K562 (cell line): ENCODE results near the gene CYSRT1. TPM values are rescaled to one million over a fixed set of nuclear protein-coding genes. Genes with fewer than 3 reads are reported as not detected.

Experiments used
- CBX1 ChIP-seq: sonication (generic); IDR thresholded peaks from 2 replicates; pipeline ENCODE4 v1.6.1; 2016; ENCODE audit warnings: antibody characterized with exemption, low read depth, mild to moderate bottlenecking
- CGGBP1 ChIP-seq: fragments of 250-450 bp; sonication (Bioruptor Pico); IDR thresholded peaks from 2 replicates; pipeline ENCODE4 v1.9.0; 2021; ENCODE audit warnings: mild to moderate bottlenecking
- DIDO1 ChIP-seq: fragments of 450-650 bp; IDR thresholded peaks from 2 replicates; pipeline ENCODE4 v1.6.1; 2016; ENCODE audit warnings: low read depth, missing biosample characterization, missing genetic modification characterization
- E2F1 ChIP-seq: sonication (generic); formaldehyde crosslinking; IDR thresholded peaks from 2 replicates; pipeline ENCODE4 v1.8.1; 2023; ENCODE audit warnings: mild to moderate bottlenecking, missing genetic modification reagents, moderate library complexity
- FOXJ2 ChIP-seq: fragments of 200-800 bp; sonication (Bioruptor generic); IDR thresholded peaks from 2 replicates; pipeline ENCODE4 v1.6.1; 2016; ENCODE audit warnings: missing genetic modification characterization, missing compliant biosample characterization
- HMGN3 ChIP-seq: IDR thresholded peaks from 2 replicates; pipeline ENCODE4 v1.6.1; 2011; ENCODE audit warnings: borderline replicate concordance, low read depth, mild to moderate bottlenecking, mixed read lengths, low read length; ENCODE audit not compliant: insufficient read length; ENCODE audit errors: extremely low read depth
- IRF2 ChIP-seq: sonication (generic); formaldehyde crosslinking; IDR thresholded peaks from 2 replicates; pipeline ENCODE4 v1.8.1; 2022; ENCODE audit warnings: mild to moderate bottlenecking, missing genetic modification reagents
- MCM2 ChIP-seq: fragments of 450-650 bp; IDR thresholded peaks from 2 replicates; pipeline ENCODE4 v1.6.1; 2017; ENCODE audit warnings: low read depth, mild to moderate bottlenecking
- MTA1 ChIP-seq: fragments of 450-650 bp; IDR thresholded peaks from 2 replicates; pipeline ENCODE4 v1.6.1; 2017; ENCODE audit warnings: borderline replicate concordance
- POLR2G ChIP-seq: fragments of 200-400 bp; formaldehyde crosslinking; IDR thresholded peaks from 2 replicates; pipeline ENCODE4 v1.6.1; 2017; ENCODE audit warnings: low read depth, mild to moderate bottlenecking, antibody characterized with exemption, low read length, moderate library complexity
- PTBP1 ChIP-seq: fragments of 200-400 bp; formaldehyde crosslinking; IDR thresholded peaks from 2 replicates; pipeline ENCODE4 v1.6.1; 2017; ENCODE audit warnings: low read depth, low read length
- RBFOX2 ChIP-seq: fragments of 200-400 bp; formaldehyde crosslinking; IDR thresholded peaks from 2 replicates; pipeline ENCODE4 v1.6.1; 2017; ENCODE audit warnings: low read depth, mild to moderate bottlenecking, low read length, moderate library complexity
- SAP30 ChIP-seq: fragments of 200-600 bp; sonication (generic); IDR thresholded peaks from 2 replicates; pipeline ENCODE4 v1.6.1; 2012; ENCODE audit warnings: borderline replicate concordance, low read depth, mild to moderate bottlenecking, moderate library complexity, low read length, control low read depth, inconsistent platforms; ENCODE audit not compliant: insufficient read depth, poor library complexity, severe bottlenecking
- SRSF1 ChIP-seq: fragments of 200-400 bp; formaldehyde crosslinking; IDR thresholded peaks from 2 replicates; pipeline ENCODE4 v1.6.1; 2017; ENCODE audit warnings: mild to moderate bottlenecking, low read depth, low read length, moderate library complexity
- TBP ChIP-seq: optimal IDR thresholded peaks from 2 replicates; pipeline ENCODE3; 2011; ENCODE audit warnings: low read depth, low read length, improper control_type of control experiment
- XRCC4 ChIP-seq: IDR thresholded peaks from one replicate; pipeline ENCODE4 v1.6.1; 2011; ENCODE audit not compliant: insufficient read depth, insufficient read length; ENCODE audit errors: extremely low read depth
- ZBTB33 ChIP-seq: sonication (generic); formaldehyde crosslinking; IDR thresholded peaks from 2 replicates; pipeline ENCODE4 v1.8.1; 2023; ENCODE audit warnings: mild to moderate bottlenecking, missing genetic modification reagents
- ZC3H4 ChIP-seq: sonication (generic); formaldehyde crosslinking; IDR thresholded peaks from 2 replicates; pipeline ENCODE4 v1.9.0; 2021; ENCODE audit warnings: missing genetic modification reagents, borderline replicate concordance
- ZNF77 ChIP-seq: fragments of 250-450 bp; sonication (Bioruptor Pico); IDR thresholded peaks from 2 replicates; pipeline ENCODE4 v1.5.0; 2020
- polyA plus RNA-seq, 8 experiments: library from polyadenylated mRNA; depleted of rRNA in 4 of 8; stranded (reverse) in 5 of 8; unstranded in 3 of 8; fragments of >200 nt; fragmentation: Nextera tagmentation in 2 of 8; fragmentation: Illumina TruSeq in 1 of 8; extraction: Ambion mirVana in 2 of 8; extraction: Trizol in 1 of 8; gene quantifications; 2 replicates each; pipeline versions ENCODE4 v1.2.1 to v1.2.3, GENCODE V29; 2011 to 2014; ENCODE audit warnings: inconsistent platforms in 1 of 8, missing spikeins in 1 of 8
- total RNA-seq, 7 experiments: library from RNA; depleted of rRNA in 6 of 7; stranded (reverse); fragments of >200 nt in 6 of 7; fragmentation: Illumina TruSeq in 2 of 7; extraction: Trizol in 2 of 7; gene quantifications; 2 replicates each; pipeline versions ENCODE4 v1.2.1 to v1.2.3, GENCODE V29; 2011 to 2021; ENCODE audit warnings: low replicate concordance in 1 of 7

Gene CYSRT1
- total and polyA plus RNA-seq, 9 of the 15 experiments (the other 6 are each of a cell fraction or from before 2014, with no cell fraction given), result 0.04 to 1.4 (median 0.42) TPM; not detected in 3

- TF ChIP-seq RBFOX2 (peak; percentile 79), ZNF77 (0 out of 2 replicates have a peak, but pooled peaks have one; percentile 4), POLR2G (peak; percentile 88), ZBTB33 (CRISPR knock-in tag) (peak; percentile 89), FOXJ2 (no peak), TBP (no peak), PTBP1 (0 out of 2 replicates have a peak, but pooled peaks have one; percentile 23), SRSF1 (no peak), CBX1 (no peak), ZC3H4 (CRISPR knock-in tag) (no peak), SAP30 (no peak), MCM2 (no peak), CGGBP1 (CRISPR knock-in tag) (no peak), E2F1 (CRISPR knock-in tag) (peak; percentile 32; the same call in 1 of the 2 replicates), DIDO1 (tag) (no peak), XRCC4 (no peak), IRF2 (CRISPR knock-in tag) (peak; percentile 46; the same call in 1 of the 2 replicates), MTA1 (no peak), HMGN3 (peak; percentile 4)
These were observed 19.8 kb downstream of the CYSRT1 start (continued) for GRCh38 chr9:137244486-137245449.
